ENCODE measurements around the gene CASP10. TPM values are rescaled to one million over a fixed set of nuclear protein-coding genes. Genes with fewer than 3 reads are reported as not detected.

The CASP10 gene
- total and polyA plus RNA-seq, 2 of the 13 experiments (the other 11 are each of a cell fraction or from before 2014, with no cell fraction given): 22.2 to 23.8 TPM

- TF ChIP-seq ZNF562 (CRISPR knock-in tag; IDR thresholded peaks at IDR 0.05; ENCODE audit: borderline replicate concordance): no peak
- no peak for TF ChIP-seq ZNF747 (CRISPR knock-in tag; IDR thresholded peaks at IDR 0.05; ENCODE audit: borderline replicate concordance)
- no peak for TF ChIP-seq CENPX (CRISPR knock-in tag; IDR thresholded peaks at IDR 0.05)
- TF ChIP-seq SIN3A (IDR thresholded peaks at IDR 0.05; ENCODE audit: borderline replicate concordance, low read depth, low read length): 0 out of 2 replicates have a peak, but pooled peaks have one; percentile 43
- 0 out of 2 replicates have a peak, but pooled peaks have one; percentile 50 for TF ChIP-seq ZNF598 (CRISPR knock-in tag; IDR thresholded peaks at IDR 0.05; ENCODE audit: borderline replicate concordance)
- TF ChIP-seq ZKSCAN1 (IDR thresholded peaks at IDR 0.05; ENCODE audit: low read length): no peak
- no peak for TF ChIP-seq POLR2AphosphoS5 (IDR thresholded peaks at IDR 0.05; ENCODE audit: low read depth, low read length)
- TF ChIP-seq ZNF281 (CRISPR knock-in tag; IDR thresholded peaks at IDR 0.05; ENCODE audit: borderline replicate concordance): no peak
- TF ChIP-seq SMC3 (IDR thresholded peaks at IDR 0.05; ENCODE audit: low read length): no peak
- no peak for TF ChIP-seq KDM3A (CRISPR knock-in tag; IDR thresholded peaks at IDR 0.05; ENCODE audit: low read depth)
- no peak for TF ChIP-seq SP140L (CRISPR knock-in tag; IDR thresholded peaks at IDR 0.05; ENCODE audit: borderline replicate concordance)
- TF ChIP-seq ZNF546 (CRISPR knock-in tag; conservative IDR thresholded peaks at IDR 0.05): 0 out of 2 replicates have a peak, but pooled peaks have one; percentile 43
- no peak for TF ChIP-seq ZNF510 (CRISPR knock-in tag; IDR thresholded peaks at IDR 0.05; ENCODE audit: low read depth)
- TF ChIP-seq PPARG (CRISPR knock-in tag; conservative IDR thresholded peaks at IDR 0.05): no peak
- no peak for TF ChIP-seq MAZ (IDR thresholded peaks at IDR 0.05; ENCODE audit: borderline replicate concordance, low read depth, low read length)
- TF ChIP-seq MAZ (CRISPR knock-in tag; IDR thresholded peaks at IDR 0.05; ENCODE audit: low read depth): 0 out of 2 replicates have a peak, but pooled peaks have one; percentile 18
- no peak for TF ChIP-seq ZNF17 (CRISPR knock-in tag; IDR thresholded peaks at IDR 0.05)
- no peak for TF ChIP-seq MBNL3 (CRISPR knock-in tag; conservative IDR thresholded peaks at IDR 0.05)
- TF ChIP-seq HNRNPLL (IDR thresholded peaks at IDR 0.05; ENCODE audit: low read depth, low read length, poor library complexity, severe bottlenecking): no peak
- TF ChIP-seq MLXIP (CRISPR knock-in tag; IDR thresholded peaks at IDR 0.05; ENCODE audit: borderline replicate concordance): no peak
- no peak for TF ChIP-seq HES4 (CRISPR knock-in tag; IDR thresholded peaks at IDR 0.05; ENCODE audit: borderline replicate concordance)
- no peak for TF ChIP-seq ZSCAN31 (CRISPR knock-in tag; IDR thresholded peaks at IDR 0.05; ENCODE audit: low read depth)
- no peak for TF ChIP-seq EEA1 (CRISPR knock-in tag; IDR thresholded peaks at IDR 0.05; ENCODE audit: borderline replicate concordance)
These were observed 51.1 kb downstream of the CASP10 start (continued) for GRCh38 chr2:201233812-201234662.

Measured in HepG2 (cell line).